Thyroid gland (tissue), 4 donors: ENCODE results near the gene ARHGAP24.

Experiments used
- POLR2A ChIP-seq, 2 donors: fragments of 450-650 bp; IDR thresholded peaks; one replicate each; pipeline ENCODE4 v1.6.1; 2017; ENCODE audit warnings: antibody characterized with exemption in 2 of 2, mild to moderate bottlenecking in 2 of 2, moderate library complexity in 1 of 2
- TF ChIP-seq, protein P1 (sequence below), 6 experiments: fragments of 200-600 bp in 3 of 6; fragments of 450-650 bp in 3 of 6; sonication (generic) in 3 of 6; IDR thresholded peaks; one replicate each; pipeline ENCODE4 v1.5.1; 2016 to 2019; ENCODE audit warnings: antibody characterized with exemption in 6 of 6, mild to moderate bottlenecking in 2 of 6, inconsistent platforms in 1 of 6, moderate library complexity in 1 of 6

DNA sequence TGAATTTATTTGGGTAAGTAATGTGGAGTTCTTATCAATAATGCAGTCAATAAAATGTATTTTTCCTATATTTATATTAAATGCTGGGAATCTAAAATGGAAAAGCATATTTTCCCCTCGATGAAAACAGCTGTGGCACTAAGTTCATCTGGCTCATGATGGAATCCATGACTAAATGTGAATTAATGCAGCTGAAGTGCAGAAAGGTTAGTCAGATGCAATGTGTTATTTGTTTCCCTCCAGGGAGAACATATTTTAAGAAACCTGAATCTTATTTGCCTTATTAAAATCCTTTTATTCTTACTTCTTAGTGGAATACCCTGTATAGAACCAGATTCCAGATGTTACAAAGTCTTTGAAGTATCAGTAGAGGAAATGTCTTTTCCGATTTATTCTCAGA is 247.9 kb downstream of the ARHGAP24 start:
- no peak for TF ChIP-seq POLR2A (IDR thresholded peaks at IDR 0.05)
- TF ChIP-seq, protein P1, sequence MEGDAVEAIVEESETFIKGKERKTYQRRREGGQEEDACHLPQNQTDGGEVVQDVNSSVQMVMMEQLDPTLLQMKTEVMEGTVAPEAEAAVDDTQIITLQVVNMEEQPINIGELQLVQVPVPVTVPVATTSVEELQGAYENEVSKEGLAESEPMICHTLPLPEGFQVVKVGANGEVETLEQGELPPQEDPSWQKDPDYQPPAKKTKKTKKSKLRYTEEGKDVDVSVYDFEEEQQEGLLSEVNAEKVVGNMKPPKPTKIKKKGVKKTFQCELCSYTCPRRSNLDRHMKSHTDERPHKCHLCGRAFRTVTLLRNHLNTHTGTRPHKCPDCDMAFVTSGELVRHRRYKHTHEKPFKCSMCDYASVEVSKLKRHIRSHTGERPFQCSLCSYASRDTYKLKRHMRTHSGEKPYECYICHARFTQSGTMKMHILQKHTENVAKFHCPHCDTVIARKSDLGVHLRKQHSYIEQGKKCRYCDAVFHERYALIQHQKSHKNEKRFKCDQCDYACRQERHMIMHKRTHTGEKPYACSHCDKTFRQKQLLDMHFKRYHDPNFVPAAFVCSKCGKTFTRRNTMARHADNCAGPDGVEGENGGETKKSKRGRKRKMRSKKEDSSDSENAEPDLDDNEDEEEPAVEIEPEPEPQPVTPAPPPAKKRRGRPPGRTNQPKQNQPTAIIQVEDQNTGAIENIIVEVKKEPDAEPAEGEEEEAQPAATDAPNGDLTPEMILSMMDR (IDR thresholded peaks at IDR 0.05): no peak
